ENCODE measurements around the gene MAPRE3.

GRCh38 chr2:26945991-26946750 is 24.3 kb upstream of the MAPRE3 start:
- TF ChIP-seq FOXA1 (IDR thresholded peaks at IDR 0.05) (no peak), SP1 (IDR thresholded peaks at IDR 0.05) (no peak), TARDBP (IDR thresholded peaks at IDR 0.05) (no peak), SUZ12 (IDR thresholded peaks at IDR 0.05) (no peak), BHLHE40 (IDR thresholded peaks at IDR 0.05; ENCODE audit: borderline replicate concordance) (no peak), LEF1 (IDR thresholded peaks at IDR 0.05; ENCODE audit: borderline replicate concordance) (no peak)
- TF ChIP-seq, protein P1, sequence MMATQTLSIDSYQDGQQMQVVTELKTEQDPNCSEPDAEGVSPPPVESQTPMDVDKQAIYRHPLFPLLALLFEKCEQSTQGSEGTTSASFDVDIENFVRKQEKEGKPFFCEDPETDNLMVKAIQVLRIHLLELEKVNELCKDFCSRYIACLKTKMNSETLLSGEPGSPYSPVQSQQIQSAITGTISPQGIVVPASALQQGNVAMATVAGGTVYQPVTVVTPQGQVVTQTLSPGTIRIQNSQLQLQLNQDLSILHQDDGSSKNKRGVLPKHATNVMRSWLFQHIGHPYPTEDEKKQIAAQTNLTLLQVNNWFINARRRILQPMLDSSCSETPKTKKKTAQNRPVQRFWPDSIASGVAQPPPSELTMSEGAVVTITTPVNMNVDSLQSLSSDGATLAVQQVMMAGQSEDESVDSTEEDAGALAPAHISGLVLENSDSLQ (IDR thresholded peaks at IDR 0.05) = no peak

Measured in HEK293T (cell line).